H1 (cell line): Measurements from ENCODE around the gene RBFA. TPM values are rescaled to one million over a fixed set of nuclear protein-coding genes. Genes with fewer than 3 reads are reported as not detected.

Source experiments
- CTCF ChIA-PET: fragments of 300-600 bp; sonication (Branson Sonifier 250); formaldehyde crosslinking; loops from one replicate; lab custom pipeline; 2021; ENCODE audit not compliant: partially characterized antibody; lab: Charles Lee
- POLR2A ChIA-PET: fragments of 300-600 bp; sonication (Branson Sonifier 250); formaldehyde crosslinking; loops from one replicate; lab custom pipeline; 2021; ENCODE audit warnings: inconsistent platforms; ENCODE audit not compliant: partially characterized antibody; lab: Charles Lee
- DNase-seq, 2 experiments: peaks; one replicate each; pipeline versions ENCODE4 v3.0.0 to v3.0.0-alpha.2; 2010 to 2022; ENCODE audit warnings: low spot score in 2 of 2, low read depth in 1 of 2, mixed read lengths in 1 of 2
- FAIRE-seq: peaks from 2 replicates; lab custom pipeline; 2011; peaks lifted over from hg19 to GRCh38; lab: Jason Lieb, UNC
- H2AFZ ChIP-seq: 2 replicates; pipeline ENCODE4 v1.8.1; 2012; ENCODE audit warnings: low read length, inconsistent platforms
- H2AK5ac ChIP-seq: 2 replicates; pipeline ENCODE4 v1.6.1; 2013; ENCODE audit warnings: low read depth, low read length
- H2BK120ac ChIP-seq: replicated peaks from 2 replicates; pipeline ENCODE3; 2013; ENCODE audit warnings: low read depth, low read length, inconsistent platforms
- H2BK12ac ChIP-seq: 2 replicates; pipeline ENCODE4 v1.6.1; 2013; ENCODE audit warnings: low read depth, low read length
- H2BK15ac ChIP-seq: 2 replicates; pipeline ENCODE4 v1.6.1; 2013; ENCODE audit warnings: low read length
- H2BK20ac ChIP-seq: 2 replicates; pipeline ENCODE4 v1.6.1; 2013; ENCODE audit warnings: low read length
- H2BK5ac ChIP-seq: 2 replicates; pipeline ENCODE4 v1.6.1; 2013; ENCODE audit warnings: low read depth, low read length
- H3K14ac ChIP-seq: 2 replicates; pipeline ENCODE4 v1.6.1; 2013; ENCODE audit warnings: inconsistent platforms; ENCODE audit not compliant: insufficient read length
- H3K18ac ChIP-seq: 2 replicates; pipeline ENCODE4 v1.6.1; 2013; ENCODE audit warnings: low read length; ENCODE audit errors: extremely low read depth
- H3K23ac ChIP-seq: 2 replicates; pipeline ENCODE4 v1.6.1; 2013; ENCODE audit warnings: inconsistent platforms; ENCODE audit not compliant: insufficient read length
- H3K23me2 ChIP-seq: 2 replicates; pipeline ENCODE4 v1.6.1; 2013; ENCODE audit warnings: low read depth, low read length
- H3K27ac ChIP-seq: 2 replicates; pipeline ENCODE4 v1.6.1; 2011; ENCODE audit warnings: low read depth, low read length, inconsistent platforms
- H3K27me3 ChIP-seq, 4 experiments: replicated peaks in 1 of 4; 1 replicate in 1 of 4; 2 replicates in 3 of 4; pipeline versions ENCODE4 v1.6.1 to v1.8.1; 2011 to 2013; ENCODE audit warnings: low read length in 3 of 4, mild to moderate bottlenecking in 3 of 4, inconsistent platforms in 2 of 4, mixed read lengths in 2 of 4, moderate library complexity in 1 of 4; ENCODE audit not compliant: control insufficient read depth in 3 of 4, insufficient read depth in 3 of 4; ENCODE audit errors: extremely low read depth in 1 of 4
- H3K36me3 ChIP-seq, 4 experiments: 2 replicates each; pipeline versions ENCODE4 v1.6.1 to v1.8.1; 2011 to 2013; ENCODE audit warnings: mild to moderate bottlenecking in 4 of 4, low read length in 3 of 4, moderate library complexity in 2 of 4, control low read depth in 1 of 4, inconsistent platforms in 1 of 4; ENCODE audit not compliant: insufficient read depth in 4 of 4, control insufficient read depth in 2 of 4
- H3K4ac ChIP-seq: replicated peaks from 2 replicates; pipeline ENCODE3; 2013; ENCODE audit warnings: low read length, low read depth, mixed read lengths, inconsistent platforms; ENCODE audit not compliant: insufficient read length
- H3K4me1 ChIP-seq, 4 experiments: replicated peaks in 1 of 4; 1 replicate in 1 of 4; 2 replicates in 3 of 4; pipeline versions ENCODE4 v1.6.1 to v1.8.1; 2011 to 2013; ENCODE audit warnings: low read length in 3 of 4, inconsistent platforms in 2 of 4, mixed read lengths in 1 of 4; ENCODE audit not compliant: insufficient read depth in 4 of 4, control insufficient read depth in 3 of 4
- H3K4me2 ChIP-seq, 2 experiments: 2 replicates each; pipeline versions ENCODE4 v1.6.1 to v1.8.1; 2011 to 2013; ENCODE audit warnings: low read depth in 2 of 2, low read length in 2 of 2, control low read depth in 1 of 2, inconsistent platforms in 1 of 2, mild to moderate bottlenecking in 1 of 2; ENCODE audit not compliant: insufficient read depth in 1 of 2
- H3K4me3 ChIP-seq, 4 experiments: fragments of 200-600, 300-600 bp in 1 of 4; sonication (generic), shearing (Covaris generic), sonication (Bioruptor Twin) in 1 of 4; 2 replicates each; pipeline versions ENCODE4 v1.5.1 to v1.8.1; 2011 to 2016; ENCODE audit warnings: low read length in 4 of 4, low read depth in 3 of 4, control low read depth in 2 of 4, inconsistent platforms in 2 of 4, mild to moderate bottlenecking in 2 of 4, mixed read lengths in 1 of 4, moderate library complexity in 1 of 4; ENCODE audit not compliant: insufficient read depth in 2 of 4; ENCODE audit errors: extremely low read depth in 1 of 4
- H3K56ac ChIP-seq: replicated peaks from 2 replicates; pipeline ENCODE3; 2013; ENCODE audit warnings: low read depth, mild to moderate bottlenecking, mixed read lengths, low read length, inconsistent platforms; ENCODE audit not compliant: insufficient read length
- H3K79me1 ChIP-seq: 2 replicates; pipeline ENCODE4 v1.6.1; 2013; ENCODE audit warnings: low read depth, low read length, control low read depth
- H3K79me2 ChIP-seq, 2 experiments: 2 replicates each; pipeline versions ENCODE4 v1.6.1 to v1.8.1; 2012 to 2013; ENCODE audit warnings: low read length in 2 of 2, mild to moderate bottlenecking in 2 of 2, inconsistent platforms in 1 of 2; ENCODE audit not compliant: insufficient read depth in 2 of 2, control insufficient read depth in 1 of 2
- H3K9ac ChIP-seq, 4 experiments: replicated peaks in 1 of 4; 1 replicate in 1 of 4; 2 replicates in 3 of 4; pipeline versions ENCODE4 v1.6.1 to v1.8.1; 2011 to 2013; ENCODE audit warnings: low read depth in 3 of 4, low read length in 3 of 4, control low read depth in 2 of 4, mild to moderate bottlenecking in 2 of 4, moderate library complexity in 2 of 4, inconsistent platforms in 1 of 4; ENCODE audit errors: extremely low read depth in 1 of 4
- H3K9me3 ChIP-seq, 2 experiments: 2 replicates each; pipeline versions ENCODE4 v1.6.1 to v1.8.1; 2012 to 2013; ENCODE audit warnings: mild to moderate bottlenecking in 2 of 2, moderate library complexity in 2 of 2, control low read depth in 1 of 2, inconsistent platforms in 1 of 2, low read depth in 1 of 2, low read length in 1 of 2, mixed read lengths in 1 of 2; ENCODE audit not compliant: insufficient read depth in 2 of 2
- H4K20me1 ChIP-seq, 2 experiments: replicated peaks in 1 of 2; 2 replicates each; pipeline versions ENCODE3 to v1.8.1; 2011 to 2013; ENCODE audit warnings: inconsistent platforms in 2 of 2, low read length in 2 of 2, mild to moderate bottlenecking in 1 of 2; ENCODE audit not compliant: insufficient read depth in 2 of 2, control insufficient read depth in 1 of 2
- H4K5ac ChIP-seq: 2 replicates; pipeline ENCODE4 v1.6.1; 2013; ENCODE audit warnings: low read length, low read depth, mixed read lengths, inconsistent platforms; ENCODE audit not compliant: insufficient read length
- H4K8ac ChIP-seq: 2 replicates; pipeline ENCODE4 v1.8.0; 2013; ENCODE audit warnings: mild to moderate bottlenecking, moderate library complexity, low read length, inconsistent platforms; ENCODE audit not compliant: insufficient read depth; ENCODE audit errors: extremely low read depth
- H4K91ac ChIP-seq: replicated peaks from 2 replicates; pipeline ENCODE3; 2013; ENCODE audit warnings: low read length, mixed read lengths, inconsistent platforms; ENCODE audit not compliant: insufficient read length
- BRCA1 ChIP-seq: IDR thresholded peaks from 2 replicates; pipeline ENCODE4 v1.6.1; 2012; ENCODE audit warnings: low read depth, low read length, improper control_type of control experiment
- CHD1 ChIP-seq: IDR thresholded peaks from 2 replicates; pipeline ENCODE4 v1.6.1; 2012; ENCODE audit warnings: low read depth, low read length, improper control_type of control experiment
- CTCF ChIP-seq, 3 experiments: IDR thresholded peaks; 1 replicate in 2 of 3; 2 replicates in 1 of 3; pipeline versions ENCODE4 v1.5.1 to v1.6.1; 2011; ENCODE audit warnings: low read length in 3 of 3, mild to moderate bottlenecking in 3 of 3, inconsistent platforms in 2 of 3, low read depth in 1 of 3, moderate library complexity in 1 of 3; ENCODE audit not compliant: insufficient read depth in 1 of 3; ENCODE audit errors: control extremely low read depth in 1 of 3
- EZH2 ChIP-seq: fragments of 200-600 bp; sonication (generic); IDR thresholded peaks from 2 replicates; pipeline ENCODE4 v1.7.1; 2012; ENCODE audit warnings: low read depth, mild to moderate bottlenecking, moderate library complexity, low read length, inconsistent platforms; ENCODE audit not compliant: severe bottlenecking
- POLR2AphosphoS5 ChIP-seq: IDR thresholded peaks from 2 replicates; pipeline ENCODE4 v1.6.1; 2011; ENCODE audit warnings: low read depth, low read length
- SIRT6 ChIP-seq: IDR thresholded peaks from one replicate; pipeline ENCODE4 v1.7.1; 2012; ENCODE audit warnings: low read length, inconsistent platforms
- SRF ChIP-seq: IDR thresholded peaks from 2 replicates; pipeline ENCODE4 v1.6.1; 2011; ENCODE audit warnings: mild to moderate bottlenecking, low read depth, low read length, moderate library complexity
- WGBS, 2 experiments: shearing (Covaris generic) in 1 of 2; methylation state at CpG; one replicate each; pipeline versions ENCODE4 v1.1.6 to v1.1.7; 2013 to 2015; ENCODE audit warnings: low lambda C conversion rate in 2 of 2, mixed read lengths in 2 of 2, inconsistent platforms in 1 of 2, low coverage in 1 of 2, missing lambda C conversion rate in 1 of 2; ENCODE audit not compliant: insufficient replicate concordance in 2 of 2, insufficient coverage in 1 of 2, insufficient read length in 1 of 2; ENCODE audit errors: extremely low coverage in 1 of 2, missing lambda C conversion rate in 1 of 2; 5-methylcytosine and 5-hydroxymethylcytosine counted together
- polyA plus RNA-seq, 7 experiments: library from polyadenylated mRNA; depleted of rRNA in 3 of 7; stranded (reverse) in 5 of 7; unstranded in 2 of 7; fragments of >200 nt in 5 of 7; fragments of 200-250 nt in 2 of 7; gene quantifications; 1 replicate in 5 of 7; 2 replicates in 1 of 7; 4 replicates in 1 of 7; pipeline versions ENCODE4 v1.2.1 to v1.2.3, GENCODE V29; 2011 to 2013; ENCODE audit warnings: missing spikeins in 2 of 7, mixed read lengths in 2 of 7
- total RNA-seq: library from RNA; stranded (reverse); fragmentation: NEBNext Ultra II Directional; extraction: Animal tissue kit (Norgen Biotek cat#: 25700); gene quantifications from 2 replicates; pipeline ENCODE4 v1.2.1, GENCODE V29; 2021

The RBFA gene
- total and polyA plus RNA-seq, 2 of the 8 experiments (the other 6 are each of a cell fraction or from before 2014, with no cell fraction given) = 19.2 to 29.5 TPM

GRCh38 chr18:80074183-80074582 is 39.9 kb downstream of the RBFA start:
- Histone ChIP-seq H3K4me3 (no peak overlapping the region), H2BK5ac (no peak overlapping the region), H3K4me2 (no peak overlapping the region), H3K36me3 (no peaks in the 10 kb centered on the region), H3K79me2 (no peaks in the 10 kb centered on the region), H4K20me1 (no peaks in the 10 kb centered on the region), H2BK12ac (no peak overlapping the region), H4K91ac (no peak overlapping the region), H3K56ac (no peak overlapping the region), H3K14ac (no peak overlapping the region), H3K27ac (no peak overlapping the region), H3K9ac (no peak overlapping the region), H3K79me1 (no peaks in the 10 kb centered on the region), H2AFZ (no peak overlapping the region), H2BK20ac (no peak overlapping the region), H3K23me2 (no peaks in the 10 kb centered on the region), H3K4ac (no peak overlapping the region), H2AK5ac (no peak overlapping the region), H3K27me3 (no peaks in the 10 kb centered on the region), H3K4me1 (no peaks in the 10 kb centered on the region), H4K8ac (no peak overlapping the region), H2BK15ac (no peak overlapping the region), H3K18ac (no peak overlapping the region), H3K23ac (no peak overlapping the region), H4K5ac (no peak overlapping the region), H3K9me3 (peaks cover 0 to 31% of the 10 kb centered on the region in 2 experiments; a peak in 2 of 4 replicates), H2BK120ac (no peak overlapping the region)
- DNase-seq = no peak
- ChIA-PET CTCF (interaction anchor here (0.6 to 1.1 kb wide), 3 partner anchors 9 to 83 kb away, joined by 3 read pairs; no protein-coding TSS in a partner anchor), POLR2A (no interaction called here)
- WGBS, 2 experiments = 81% methylated on average over 4 of the region's 5 CpGs; no CpG with 5 or more reads in 1 of the 2 experiments
- TF ChIP-seq SRF = no peak
- no peak for TF ChIP-seq CHD1
- TF ChIP-seq POLR2AphosphoS5 = no peak
- TF ChIP-seq BRCA1 = no peak
- TF ChIP-seq SIRT6 = no peak
- TF ChIP-seq EZH2 = no peak
- no peak for TF ChIP-seq CTCF (IDR thresholded peaks at IDR 0.05; ENCODE audit: control extremely low read depth in 1 of 3, insufficient read depth in 1 of 3, low read depth in 1 of 3, low read length in 3 of 3)
- no peak for FAIRE-seq
